ENCODE data around the gene BAHCC1. TPM values are rescaled to one million over a fixed set of nuclear protein-coding genes. Genes with fewer than 3 reads are reported as not detected.
A peak's percentile ranks its signal among the peaks of the same experiment; 100 is the strongest.

The BAHCC1 gene
- total and polyA plus RNA-seq, 9 of the 15 experiments (the other 6 are each of a cell fraction or from before 2014, with no cell fraction given): 0.14 to 26.9 (median 5.0) TPM

GRCh38 chr17:81401723-81402529, 6.7 kb downstream of the BAHCC1 start (continued):
- TF ChIP-seq, protein P1, sequence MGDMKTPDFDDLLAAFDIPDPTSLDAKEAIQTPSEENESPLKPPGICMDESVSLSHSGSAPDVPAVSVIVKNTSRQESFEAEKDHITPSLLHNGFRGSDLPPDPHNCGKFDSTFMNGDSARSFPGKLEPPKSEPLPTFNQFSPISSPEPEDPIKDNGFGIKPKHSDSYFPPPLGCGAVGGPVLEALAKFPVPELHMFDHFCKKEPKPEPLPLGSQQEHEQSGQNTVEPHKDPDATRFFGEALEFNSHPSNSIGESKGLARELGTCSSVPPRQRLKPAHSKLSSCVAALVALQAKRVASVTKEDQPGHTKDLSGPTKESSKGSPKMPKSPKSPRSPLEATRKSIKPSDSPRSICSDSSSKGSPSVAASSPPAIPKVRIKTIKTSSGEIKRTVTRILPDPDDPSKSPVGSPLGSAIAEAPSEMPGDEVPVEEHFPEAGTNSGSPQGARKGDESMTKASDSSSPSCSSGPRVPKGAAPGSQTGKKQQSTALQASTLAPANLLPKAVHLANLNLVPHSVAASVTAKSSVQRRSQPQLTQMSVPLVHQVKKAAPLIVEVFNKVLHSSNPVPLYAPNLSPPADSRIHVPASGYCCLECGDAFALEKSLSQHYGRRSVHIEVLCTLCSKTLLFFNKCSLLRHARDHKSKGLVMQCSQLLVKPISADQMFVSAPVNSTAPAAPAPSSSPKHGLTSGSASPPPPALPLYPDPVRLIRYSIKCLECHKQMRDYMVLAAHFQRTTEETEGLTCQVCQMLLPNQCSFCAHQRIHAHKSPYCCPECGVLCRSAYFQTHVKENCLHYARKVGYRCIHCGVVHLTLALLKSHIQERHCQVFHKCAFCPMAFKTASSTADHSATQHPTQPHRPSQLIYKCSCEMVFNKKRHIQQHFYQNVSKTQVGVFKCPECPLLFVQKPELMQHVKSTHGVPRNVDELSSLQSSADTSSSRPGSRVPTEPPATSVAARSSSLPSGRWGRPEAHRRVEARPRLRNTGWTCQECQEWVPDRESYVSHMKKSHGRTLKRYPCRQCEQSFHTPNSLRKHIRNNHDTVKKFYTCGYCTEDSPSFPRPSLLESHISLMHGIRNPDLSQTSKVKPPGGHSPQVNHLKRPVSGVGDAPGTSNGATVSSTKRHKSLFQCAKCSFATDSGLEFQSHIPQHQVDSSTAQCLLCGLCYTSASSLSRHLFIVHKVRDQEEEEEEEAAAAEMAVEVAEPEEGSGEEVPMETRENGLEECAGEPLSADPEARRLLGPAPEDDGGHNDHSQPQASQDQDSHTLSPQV (IDR thresholded peaks at IDR 0.05): peak; percentile 78
- TF ChIP-seq SREBF1 (IDR thresholded peaks at IDR 0.05; ENCODE audit: borderline replicate concordance, low read depth, low read length) (no peak; the same call in 1 of the 2 replicates), ZNF431 (CRISPR knock-in tag; IDR thresholded peaks at IDR 0.05) (no peak), ZBTB11 (CRISPR knock-in tag; IDR thresholded peaks at IDR 0.05) (no peak), EGR1 (conservative IDR thresholded peaks at IDR 0.05) (no peak), MITF (IDR thresholded peaks at IDR 0.05) (peak; percentile 32; the same call in 1 of the 2 replicates), ZNF263 (CRISPR knock-in tag; IDR thresholded peaks at IDR 0.05; ENCODE audit: borderline replicate concordance) (peak; percentile 97), ERF (CRISPR knock-in tag; IDR thresholded peaks at IDR 0.05) (no peak), ZBTB5 (IDR thresholded peaks at IDR 0.05) (peak; percentile 97), POLR2G (IDR thresholded peaks at IDR 0.05; ENCODE audit: low read depth, low read length) (peak; percentile 54), CTCFL (IDR thresholded peaks at IDR 0.05; ENCODE audit: borderline replicate concordance, insufficient read depth, low read depth, low read length, poor library complexity, severe bottlenecking) (peak; percentile 77), BACH1 (tag; IDR thresholded peaks at IDR 0.05) (no peak)
